ENCODE results near the gene DZIP3.

The DZIP3 gene

GRCh38 chr3:108548886-108549285 is 40.6 kb upstream of the DZIP3 start:
- DNase-seq (ENCODE audit: low read depth), result no peak
- H3K4me3 ChIP-seq (ENCODE audit: low read depth, low read length), result no peak overlapping the region
- TF ChIP-seq POLR2A (IDR thresholded peaks at IDR 0.05; ENCODE audit: extremely low read depth, insufficient read length) (no peak), CTCF (IDR thresholded peaks at IDR 0.05; ENCODE audit: low read depth, low read length) (no peak), MYC (IDR thresholded peaks at IDR 0.05; ENCODE audit: low read depth, low read length) (no peak), MAX (IDR thresholded peaks at IDR 0.05; ENCODE audit: low read depth, low read length) (no peak)

GRCh38 chr3:108552267-108553159 is 37.0 kb upstream of the DZIP3 start:
- peak; percentile 48 for DNase-seq (ENCODE audit: low read depth)
- TF ChIP-seq CTCF (IDR thresholded peaks at IDR 0.05; ENCODE audit: low read depth, low read length) (peak; percentile 19), POLR2A (IDR thresholded peaks at IDR 0.05; ENCODE audit: extremely low read depth, insufficient read length) (no peak)
- no peak overlapping the region for H3K4me3 ChIP-seq (ENCODE audit: low read depth, low read length)

- H3K4me3 ChIP-seq (ENCODE audit: low read depth, low read length), result no peak overlapping the region
- DNase-seq (ENCODE audit: low read depth), result no peak
- TF ChIP-seq CTCF (IDR thresholded peaks at IDR 0.05; ENCODE audit: low read depth, low read length) (no peak), MYC (IDR thresholded peaks at IDR 0.05; ENCODE audit: low read depth, low read length) (no peak), POLR2A (IDR thresholded peaks at IDR 0.05; ENCODE audit: extremely low read depth, insufficient read length) (no peak), MAX (IDR thresholded peaks at IDR 0.05; ENCODE audit: low read depth, low read length) (no peak)
Observed at GRCh38 chr3:108554229-108554628, 35.3 kb upstream of the DZIP3 start.

- H3K4me3 ChIP-seq (ENCODE audit: low read depth, low read length), result no peak overlapping the region
- TF ChIP-seq CTCF (IDR thresholded peaks at IDR 0.05; ENCODE audit: low read depth, low read length) (no peak), MAX (IDR thresholded peaks at IDR 0.05; ENCODE audit: low read depth, low read length) (no peak), POLR2A (IDR thresholded peaks at IDR 0.05; ENCODE audit: extremely low read depth, insufficient read length) (no peak), MYC (IDR thresholded peaks at IDR 0.05; ENCODE audit: low read depth, low read length) (no peak)
- no peak for DNase-seq (ENCODE audit: low read depth)
Observed at GRCh38 chr3:108554913-108555571, 34.5 kb upstream of the DZIP3 start.

GRCh38 chr3:108555966-108556581 is 33.4 kb upstream of the DZIP3 start:
- H3K4me3 ChIP-seq (ENCODE audit: low read depth, low read length), result no peak overlapping the region
- TF ChIP-seq MAX (IDR thresholded peaks at IDR 0.05; ENCODE audit: low read depth, low read length) (no peak), CTCF (IDR thresholded peaks at IDR 0.05; ENCODE audit: low read depth, low read length) (no peak), MYC (IDR thresholded peaks at IDR 0.05; ENCODE audit: low read depth, low read length) (no peak), POLR2A (IDR thresholded peaks at IDR 0.05; ENCODE audit: extremely low read depth, insufficient read length) (no peak)
- DNase-seq (ENCODE audit: low read depth), result no peak
